Astrocyte (in vitro differentiated cells and primary cell): ENCODE data around the gene ZKSCAN1. TPM values are rescaled to one million over a fixed set of nuclear protein-coding genes. Genes with fewer than 3 reads are reported as not detected.

Experiments used
- DNase-seq: peaks from one replicate; pipeline ENCODE4 v3.0.0-alpha.2; 2010; ENCODE audit warnings: low read depth
- FAIRE-seq: peaks from 2 replicates; lab custom pipeline; 2011; peaks lifted over from hg19 to GRCh38; lab: Jason Lieb, UNC
- H2AFZ ChIP-seq: 2 replicates; pipeline ENCODE4 v1.6.0; 2012; ENCODE audit warnings: low read depth, low read length, inconsistent platforms
- H3K27ac ChIP-seq: 2 replicates; pipeline ENCODE4 v1.5.1; 2011; ENCODE audit warnings: low read depth, low read length, inconsistent platforms
- H3K27me3 ChIP-seq: 2 replicates; pipeline ENCODE4 v1.6.0; 2011; ENCODE audit warnings: low read length, inconsistent platforms; ENCODE audit not compliant: insufficient read depth
- H3K36me3 ChIP-seq: 2 replicates; pipeline ENCODE4 v1.5.1; 2011; ENCODE audit warnings: low read length, inconsistent platforms; ENCODE audit not compliant: insufficient read depth
- H3K4me1 ChIP-seq: 2 replicates; pipeline ENCODE4 v1.5.1; 2011; ENCODE audit warnings: low read length, inconsistent platforms; ENCODE audit not compliant: insufficient read depth
- H3K4me2 ChIP-seq: 2 replicates; pipeline ENCODE4 v1.6.0; 2012; ENCODE audit warnings: low read length, inconsistent platforms
- H3K4me3 ChIP-seq: 2 replicates; pipeline ENCODE4 v1.5.1; 2011; ENCODE audit warnings: low read depth, mild to moderate bottlenecking, low read length, inconsistent platforms; ENCODE audit not compliant: insufficient read depth
- H3K79me2 ChIP-seq: 2 replicates; pipeline ENCODE4 v1.6.0; 2012; ENCODE audit warnings: mild to moderate bottlenecking, low read length, inconsistent platforms; ENCODE audit not compliant: insufficient read depth
- H3K9ac ChIP-seq: 2 replicates; pipeline ENCODE4 v1.6.0; 2012; ENCODE audit warnings: mild to moderate bottlenecking, low read length, inconsistent platforms
- H3K9me3 ChIP-seq: 2 replicates; pipeline ENCODE4 v1.5.1; 2012; ENCODE audit warnings: low read depth, mild to moderate bottlenecking, low read length, inconsistent platforms; ENCODE audit not compliant: insufficient read depth
- H4K20me1 ChIP-seq: 2 replicates; pipeline ENCODE4 v1.6.0; 2012; ENCODE audit warnings: low read length, inconsistent platforms; ENCODE audit not compliant: insufficient read depth
- H3K27ac Mint-ChIP-seq: one replicate; pipeline ENCODE4 v1.8.0; 2021; ENCODE audit warnings: mild to moderate bottlenecking, mixed read lengths; ENCODE audit not compliant: unreplicated experiment
- H3K27me3 Mint-ChIP-seq: one replicate; pipeline ENCODE4 v1.8.0; 2021; ENCODE audit warnings: low read depth, mixed read lengths; ENCODE audit not compliant: unreplicated experiment
- H3K36me3 Mint-ChIP-seq: one replicate; pipeline ENCODE4 v1.8.0; 2021; ENCODE audit warnings: low read depth, mixed read lengths; ENCODE audit not compliant: unreplicated experiment
- H3K4me1 Mint-ChIP-seq: one replicate; pipeline ENCODE4 v1.8.0; 2021; ENCODE audit warnings: low read depth, mixed read lengths; ENCODE audit not compliant: unreplicated experiment
- H3K4me3 Mint-ChIP-seq: one replicate; pipeline ENCODE4 v1.8.0; 2021; ENCODE audit warnings: mild to moderate bottlenecking, moderate library complexity, mixed read lengths; ENCODE audit not compliant: unreplicated experiment
- H3K9me3 Mint-ChIP-seq: one replicate; pipeline ENCODE4 v1.8.0; 2021; ENCODE audit warnings: mild to moderate bottlenecking, mixed read lengths; ENCODE audit not compliant: unreplicated experiment
- EZH2 ChIP-seq: IDR thresholded peaks from 2 replicates; pipeline ENCODE4 v1.6.1; 2012; ENCODE audit warnings: mild to moderate bottlenecking, low read length, inconsistent platforms; ENCODE audit not compliant: insufficient read depth
- total RNA-seq: library from RNA; stranded (reverse); gene quantifications from 2 replicates; pipeline ENCODE4 v1.2.1, GENCODE V29; 2021
- TF ChIP-seq, protein P1 (sequence below): IDR thresholded peaks from 2 replicates; pipeline ENCODE4 v1.5.1; 2011; ENCODE audit warnings: low read depth, mild to moderate bottlenecking, inconsistent platforms, low read length, moderate library complexity; ENCODE audit not compliant: insufficient read depth

The ZKSCAN1 gene
- total RNA-seq, 1 donor from 2014 or later: 70.8 TPM

GRCh38 chr7:100065452-100066186, 50.2 kb downstream of the ZKSCAN1 start:
- TF ChIP-seq EZH2: no peak
- TF ChIP-seq, protein P1, sequence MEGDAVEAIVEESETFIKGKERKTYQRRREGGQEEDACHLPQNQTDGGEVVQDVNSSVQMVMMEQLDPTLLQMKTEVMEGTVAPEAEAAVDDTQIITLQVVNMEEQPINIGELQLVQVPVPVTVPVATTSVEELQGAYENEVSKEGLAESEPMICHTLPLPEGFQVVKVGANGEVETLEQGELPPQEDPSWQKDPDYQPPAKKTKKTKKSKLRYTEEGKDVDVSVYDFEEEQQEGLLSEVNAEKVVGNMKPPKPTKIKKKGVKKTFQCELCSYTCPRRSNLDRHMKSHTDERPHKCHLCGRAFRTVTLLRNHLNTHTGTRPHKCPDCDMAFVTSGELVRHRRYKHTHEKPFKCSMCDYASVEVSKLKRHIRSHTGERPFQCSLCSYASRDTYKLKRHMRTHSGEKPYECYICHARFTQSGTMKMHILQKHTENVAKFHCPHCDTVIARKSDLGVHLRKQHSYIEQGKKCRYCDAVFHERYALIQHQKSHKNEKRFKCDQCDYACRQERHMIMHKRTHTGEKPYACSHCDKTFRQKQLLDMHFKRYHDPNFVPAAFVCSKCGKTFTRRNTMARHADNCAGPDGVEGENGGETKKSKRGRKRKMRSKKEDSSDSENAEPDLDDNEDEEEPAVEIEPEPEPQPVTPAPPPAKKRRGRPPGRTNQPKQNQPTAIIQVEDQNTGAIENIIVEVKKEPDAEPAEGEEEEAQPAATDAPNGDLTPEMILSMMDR: no peak
- Mint-ChIP-seq H3K9me3 (peaks cover 13% of the 10 kb centered on the region), H3K4me3 (no peak overlapping the region), H3K27me3 (no peaks in the 10 kb centered on the region), H3K36me3 (peaks cover 45% of the 10 kb centered on the region), H3K4me1 (no peaks in the 10 kb centered on the region), H3K27ac (peak overlapping the region; percentile 58)
- no peak overlapping the region for H3K27ac ChIP-seq
- H3K9ac ChIP-seq: no peak overlapping the region
- no peak overlapping the region for H3K4me2 ChIP-seq
- H3K4me3 ChIP-seq: no peak overlapping the region
- no peaks in the 10 kb centered on the region for H3K27me3 ChIP-seq
- no peak overlapping the region for H2AFZ ChIP-seq
- FAIRE-seq: no peak
- H3K4me1 ChIP-seq: no peaks in the 10 kb centered on the region
- peaks cover 8% of the 10 kb centered on the region for H3K79me2 ChIP-seq
- H4K20me1 ChIP-seq: peaks cover 4% of the 10 kb centered on the region
- peaks cover 26% of the 10 kb centered on the region for H3K9me3 ChIP-seq
- peaks cover 30% of the 10 kb centered on the region for H3K36me3 ChIP-seq
- DNase-seq: peak; percentile 64

DNA sequence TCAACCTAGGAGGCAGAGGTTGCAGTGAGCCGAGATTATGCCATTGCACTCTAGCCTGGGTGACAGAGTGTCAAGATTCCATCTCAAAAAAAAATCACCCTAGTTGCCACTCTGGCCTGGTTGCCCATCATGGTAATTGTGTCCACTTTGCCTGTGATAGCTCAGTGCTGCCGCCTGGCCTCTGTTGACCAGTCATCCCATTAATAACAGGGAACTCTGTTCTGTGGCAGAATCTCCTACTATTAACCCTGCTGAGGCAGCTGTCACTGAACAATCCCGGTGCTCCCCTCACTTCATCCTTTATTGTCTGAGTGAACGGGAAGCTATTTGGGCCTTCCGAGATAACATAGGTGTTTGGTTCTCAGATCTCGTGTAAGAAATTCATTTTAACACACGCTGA, 51.6 kb downstream of the ZKSCAN1 start:
- Histone ChIP-seq H4K20me1 (peaks cover 11% of the 10 kb centered on the region), H3K27me3 (no peaks in the 10 kb centered on the region), H2AFZ (no peak overlapping the region), H3K36me3 (peaks cover 44% of the 10 kb centered on the region), H3K9me3 (peaks cover 39% of the 10 kb centered on the region), H3K79me2 (peaks cover 17% of the 10 kb centered on the region), H3K4me1 (no peaks in the 10 kb centered on the region), H3K9ac (no peak overlapping the region), H3K4me3 (no peak overlapping the region), H3K4me2 (no peak overlapping the region), H3K27ac (no peak overlapping the region)
- peaks cover 49% of the 10 kb centered on the region for H3K36me3 Mint-ChIP-seq
- H3K4me1 Mint-ChIP-seq: no peaks in the 10 kb centered on the region
- H3K27ac Mint-ChIP-seq: no peak overlapping the region
- TF ChIP-seq, protein P1: no peak
- no peak for TF ChIP-seq EZH2
- H3K27me3 Mint-ChIP-seq: no peaks in the 10 kb centered on the region
- no peak for FAIRE-seq
- no peak overlapping the region for H3K4me3 Mint-ChIP-seq
- H3K9me3 Mint-ChIP-seq: peaks cover 26% of the 10 kb centered on the region
- DNase-seq: no peak

GRCh38 chr7:100069991-100070390, 54.6 kb downstream of the ZKSCAN1 start:
- no peak for FAIRE-seq
- Histone ChIP-seq H4K20me1 (peaks cover 18% of the 10 kb centered on the region), H3K9me3 (peaks cover 55% of the 10 kb centered on the region), H3K27ac (no peak overlapping the region), H3K27me3 (no peaks in the 10 kb centered on the region), H3K4me1 (no peaks in the 10 kb centered on the region), H3K4me2 (no peak overlapping the region), H2AFZ (no peak overlapping the region), H3K79me2 (peaks cover 19% of the 10 kb centered on the region), H3K9ac (no peak overlapping the region), H3K36me3 (peaks cover 58% of the 10 kb centered on the region), H3K4me3 (peak overlapping the region; percentile 3)
- Mint-ChIP-seq H3K27ac (no peak overlapping the region), H3K9me3 (peaks cover 41% of the 10 kb centered on the region), H3K4me3 (no peak overlapping the region), H3K27me3 (no peaks in the 10 kb centered on the region), H3K4me1 (no peaks in the 10 kb centered on the region), H3K36me3 (peaks cover 52% of the 10 kb centered on the region)
- no peak for TF ChIP-seq EZH2
- TF ChIP-seq, protein P1: no peak
- DNase-seq: no peak
